ENCODE measurements around the gene KLHL22.
"Not testable (repeated sequence)": the region's sequence is repeated elsewhere in the genome, so short reads cannot be mapped to it uniquely, and the experiment has no call there.

KLHL22 gene, protein sequence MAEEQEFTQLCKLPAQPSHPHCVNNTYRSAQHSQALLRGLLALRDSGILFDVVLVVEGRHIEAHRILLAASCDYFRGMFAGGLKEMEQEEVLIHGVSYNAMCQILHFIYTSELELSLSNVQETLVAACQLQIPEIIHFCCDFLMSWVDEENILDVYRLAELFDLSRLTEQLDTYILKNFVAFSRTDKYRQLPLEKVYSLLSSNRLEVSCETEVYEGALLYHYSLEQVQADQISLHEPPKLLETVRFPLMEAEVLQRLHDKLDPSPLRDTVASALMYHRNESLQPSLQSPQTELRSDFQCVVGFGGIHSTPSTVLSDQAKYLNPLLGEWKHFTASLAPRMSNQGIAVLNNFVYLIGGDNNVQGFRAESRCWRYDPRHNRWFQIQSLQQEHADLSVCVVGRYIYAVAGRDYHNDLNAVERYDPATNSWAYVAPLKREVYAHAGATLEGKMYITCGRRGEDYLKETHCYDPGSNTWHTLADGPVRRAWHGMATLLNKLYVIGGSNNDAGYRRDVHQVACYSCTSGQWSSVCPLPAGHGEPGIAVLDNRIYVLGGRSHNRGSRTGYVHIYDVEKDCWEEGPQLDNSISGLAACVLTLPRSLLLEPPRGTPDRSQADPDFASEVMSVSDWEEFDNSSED

GRCh38 chr22:20494978-20495860 lies at the start of gene KLHL22:
KLHL22 (minus strand) TSS chr22:20495795; CDS start chr22:20489211, 6,584 bp downstream.
- peak; percentile 8 for DNase-seq

GRCh38 chr22:20545318-20545634 lies 49.7 kb upstream of the KLHL22 start:
- not testable (repeated sequence) for DNase-seq

DNA sequence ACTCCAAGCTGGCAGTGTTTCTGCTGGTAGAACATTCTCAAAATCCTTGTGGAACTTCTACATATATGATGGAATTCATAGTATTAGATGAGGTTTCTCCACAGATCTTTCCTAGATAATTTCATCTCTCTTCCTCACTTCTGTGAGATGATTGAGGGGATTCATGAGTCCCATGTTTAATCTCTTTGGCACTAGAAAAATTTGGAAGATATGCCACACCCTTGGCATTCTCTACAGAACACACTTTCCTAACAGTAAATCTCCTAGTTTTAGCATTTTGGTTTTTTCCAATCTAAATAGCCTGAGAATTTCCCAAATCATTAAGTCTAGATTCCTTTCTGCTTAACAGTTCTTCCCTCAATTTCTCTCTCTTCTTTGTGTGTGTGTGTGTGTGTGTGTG lies 47.1 kb upstream of the KLHL22 start:
- DNase-seq = no peak

DNA sequence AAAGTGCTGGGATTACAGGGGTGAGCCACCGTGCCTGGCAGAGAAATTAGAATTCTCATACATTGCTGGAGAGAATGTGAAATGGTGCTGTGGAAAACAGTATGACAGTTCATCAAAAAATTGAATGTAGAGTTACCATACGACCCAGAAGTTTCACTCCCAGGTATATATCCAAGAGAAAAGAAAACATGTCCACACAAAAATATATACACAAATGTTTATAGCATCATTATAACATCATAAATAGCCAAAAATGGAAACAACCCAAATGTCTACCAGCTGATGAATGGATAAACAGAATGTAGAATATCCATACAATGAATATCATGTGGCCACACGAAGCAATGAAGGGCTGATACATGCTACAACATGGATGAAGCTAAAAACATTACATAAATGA lies 46.5 kb upstream of the KLHL22 start:
- DNase-seq = no peak

GRCh38 chr22:20538875-20539274 lies 43.3 kb upstream of the KLHL22 start:
- not testable (repeated sequence) for DNase-seq

GRCh38 chr22:20537983-20538382 lies 42.4 kb upstream of the KLHL22 start:
- DNase-seq = no peak

DNA sequence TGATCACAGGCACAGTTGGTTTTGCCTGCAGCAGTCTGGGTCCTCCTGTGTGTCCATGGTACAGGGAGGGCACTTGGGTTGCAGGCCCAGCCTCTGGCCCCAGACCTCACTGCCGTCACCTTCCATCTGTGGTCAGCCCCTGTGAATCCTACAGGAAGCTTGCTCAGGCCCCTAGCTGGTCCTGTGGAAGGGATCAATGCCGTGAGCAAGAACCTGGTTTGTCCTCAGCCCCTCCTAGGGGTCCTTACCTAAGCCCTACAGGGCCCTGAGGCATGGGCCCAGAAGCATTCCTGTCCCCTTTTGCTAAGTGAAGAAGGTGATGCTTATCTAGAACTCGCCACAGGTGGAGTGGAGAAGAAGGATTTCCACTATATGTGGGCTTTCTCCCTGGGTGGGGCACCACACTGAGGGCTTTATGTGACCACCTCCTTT lies 41.7 kb upstream of the KLHL22 start:
- DNase-seq = no peak

- no peak for DNase-seq
Measured at GRCh38 chr22:20536590-20537324, 41.2 kb upstream of the KLHL22 start.

DNA sequence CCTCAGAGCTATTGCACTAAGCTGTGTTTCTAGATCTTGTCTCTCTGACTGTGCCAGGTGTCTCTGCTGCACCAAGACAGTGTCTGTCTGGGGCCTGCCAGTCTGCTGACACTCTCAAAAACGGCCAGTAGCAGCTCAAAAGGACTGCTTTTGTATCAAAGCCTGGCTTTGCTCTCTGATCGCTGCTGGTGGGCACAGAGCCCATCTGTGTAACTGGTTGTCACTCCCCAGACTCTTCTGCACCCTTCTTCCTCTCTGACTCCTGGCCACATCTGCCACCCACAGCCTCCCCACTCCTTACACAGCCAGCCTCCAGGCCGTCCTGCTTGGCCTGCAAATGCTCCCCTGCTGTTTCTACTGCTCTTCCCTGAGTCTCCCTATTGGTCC lies 38.3 kb upstream of the KLHL22 start:
- no peak for DNase-seq

DNA sequence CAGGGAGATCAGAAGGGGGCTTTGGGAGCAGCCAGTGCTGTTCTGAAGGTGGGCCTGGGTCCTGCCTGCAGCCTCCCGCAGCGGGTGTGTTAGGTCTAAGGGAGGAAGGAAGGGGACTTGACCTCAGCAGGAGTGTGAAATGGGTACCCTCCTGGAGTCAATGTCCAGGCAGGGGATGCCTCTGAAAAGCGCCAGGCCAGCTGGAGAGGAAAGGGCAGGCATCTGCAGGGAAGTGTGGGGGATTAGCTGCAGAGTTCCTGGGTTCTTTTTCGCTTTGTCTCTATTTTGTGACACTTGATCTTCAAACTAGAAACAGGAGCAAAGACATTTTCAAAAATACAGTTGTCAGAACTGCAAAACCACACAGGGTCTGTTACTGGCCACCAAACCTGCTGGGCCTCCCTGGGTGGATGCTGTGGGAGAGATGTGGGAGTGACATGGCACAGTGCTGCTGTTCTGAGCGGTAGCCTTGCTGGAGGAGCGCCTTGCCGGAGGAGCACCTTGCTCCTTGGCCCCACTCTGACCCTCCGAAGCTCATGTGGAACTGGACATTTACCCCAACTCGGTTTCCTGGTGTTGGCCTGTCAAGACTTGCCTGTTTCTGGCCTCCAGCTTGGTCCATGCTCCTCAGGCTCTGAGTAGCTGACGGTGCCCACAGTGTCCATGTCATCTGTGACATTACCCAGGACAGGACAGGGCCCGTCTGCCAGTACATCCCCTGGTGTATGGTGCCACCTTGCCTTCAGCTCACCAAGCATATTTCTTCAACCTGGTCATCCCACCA lies 37.7 kb upstream of the KLHL22 start:
- DNase-seq = no peak

DNA sequence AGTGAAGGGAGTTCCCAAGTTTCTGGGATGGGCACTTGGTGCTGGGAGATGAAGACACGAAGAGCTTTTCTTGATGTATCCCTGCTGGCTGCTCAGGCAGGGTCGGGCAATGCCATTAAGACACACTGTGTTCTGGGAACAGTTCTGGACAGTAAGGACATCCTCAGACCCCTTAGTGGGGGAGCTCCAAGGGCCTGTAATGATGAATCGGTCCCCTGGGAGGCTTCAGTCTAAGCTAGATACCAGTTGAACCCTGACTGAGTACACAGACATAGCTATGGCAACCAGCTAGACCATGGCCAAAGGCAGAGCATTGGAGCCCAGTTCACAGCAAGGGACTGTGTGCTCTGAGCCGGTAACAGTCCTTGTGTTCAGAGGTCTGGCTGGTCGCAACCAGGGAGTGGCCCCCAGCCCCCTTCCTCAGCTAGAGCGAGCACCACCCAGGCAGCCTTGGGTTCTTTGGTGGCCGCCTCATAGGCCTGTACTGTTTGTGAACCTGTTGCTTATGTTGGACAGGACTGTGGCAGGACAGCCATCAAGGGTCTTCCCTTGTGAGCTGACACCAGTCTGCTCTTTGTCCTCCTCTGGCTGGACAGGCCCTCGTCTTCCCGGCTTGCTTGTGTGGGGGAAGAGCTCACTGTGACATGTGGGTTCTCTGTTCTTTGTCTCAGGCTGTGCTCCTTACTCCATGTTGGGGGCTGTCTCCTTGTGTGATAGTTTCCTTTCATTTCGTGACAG lies 36.8 kb upstream of the KLHL22 start:
- DNase-seq = peak; percentile 21

DNA sequence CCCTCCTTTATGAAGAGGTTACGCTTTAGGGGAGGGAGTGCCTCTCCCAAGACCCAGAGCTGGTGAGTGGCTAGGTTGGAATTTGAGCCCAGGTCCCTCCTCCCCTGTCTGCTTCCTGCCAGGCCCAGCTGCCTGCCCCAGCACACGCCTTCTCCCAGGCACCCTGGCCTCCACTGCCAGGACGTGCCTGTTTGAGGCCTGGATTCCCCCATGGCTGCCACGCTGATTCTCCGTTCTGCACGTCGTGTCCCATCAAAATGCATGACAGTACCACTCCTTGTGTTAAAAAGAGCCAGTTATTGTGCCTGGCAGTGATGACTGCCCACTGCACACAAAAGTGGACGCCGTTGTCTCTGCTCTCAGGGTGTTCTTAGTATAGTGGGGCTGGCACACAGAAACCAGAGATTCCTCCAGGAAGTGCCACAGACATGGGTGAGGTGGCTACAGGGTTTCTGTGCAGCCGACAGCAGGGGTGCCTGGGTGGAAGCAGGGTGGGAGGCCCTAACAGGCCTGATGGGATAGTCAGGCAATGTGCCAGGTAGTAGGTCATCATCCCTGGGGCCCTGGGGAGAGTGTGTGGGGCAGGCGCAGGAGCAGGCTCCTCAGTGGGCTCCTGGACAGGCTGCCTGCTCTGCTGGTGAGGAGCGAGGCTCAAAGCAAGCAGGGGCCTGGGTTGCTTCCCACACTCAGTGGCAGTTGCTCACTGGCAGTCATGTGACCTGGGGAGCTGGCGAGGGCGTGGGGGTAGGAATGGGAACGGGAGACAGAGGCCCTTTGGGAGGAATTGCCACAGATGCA lies 36.0 kb upstream of the KLHL22 start:
- DNase-seq = peak; percentile 91

- no peak for DNase-seq
Measured at GRCh38 chr22:20531154-20531403, 35.5 kb upstream of the KLHL22 start.

DNA sequence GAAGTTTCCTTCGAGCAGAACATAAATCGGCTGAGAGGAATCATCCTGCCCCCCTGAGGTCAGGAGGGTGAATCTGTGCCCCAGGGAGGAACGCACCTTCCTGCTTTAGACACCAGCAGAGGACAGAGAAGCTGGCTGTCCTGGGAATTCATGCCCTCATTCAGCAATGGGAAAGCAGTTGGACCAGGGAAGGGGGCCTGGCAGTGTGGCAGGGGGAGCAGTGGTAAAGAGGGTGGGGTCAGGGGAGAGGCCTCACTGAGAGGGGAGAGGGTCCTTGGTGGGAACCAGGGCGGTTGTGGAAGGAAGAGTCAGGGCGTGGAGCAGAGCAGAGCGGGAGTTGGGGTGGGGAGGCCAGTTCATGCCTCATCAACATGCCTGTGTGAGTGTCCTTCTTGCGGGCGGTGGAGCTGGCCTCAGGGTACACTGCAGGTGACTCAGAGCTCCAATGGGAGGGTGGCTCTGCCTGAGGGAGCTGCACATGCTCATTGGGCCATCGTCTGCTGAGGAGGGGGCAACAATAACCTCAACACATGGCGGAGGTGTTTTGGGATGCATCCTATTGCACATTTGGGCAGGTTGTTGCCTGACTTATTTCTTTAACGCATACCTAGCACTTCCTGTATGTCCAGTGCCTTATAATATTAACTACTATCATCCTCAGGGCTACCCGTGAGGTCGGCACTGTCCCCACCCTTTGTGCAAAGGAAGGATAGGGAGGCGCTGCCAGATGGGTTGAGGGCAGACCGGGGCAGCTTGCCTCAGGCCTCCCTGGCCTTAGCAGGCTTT lies 35.0 kb upstream of the KLHL22 start:
- peak; percentile 88 for DNase-seq

- DNase-seq = no peak
Measured at GRCh38 chr22:20528405-20528978, 32.9 kb upstream of the KLHL22 start.

GRCh38 chr22:20526628-20527355 lies 31.2 kb upstream of the KLHL22 start:
- DNase-seq = peak; percentile 85

DNA sequence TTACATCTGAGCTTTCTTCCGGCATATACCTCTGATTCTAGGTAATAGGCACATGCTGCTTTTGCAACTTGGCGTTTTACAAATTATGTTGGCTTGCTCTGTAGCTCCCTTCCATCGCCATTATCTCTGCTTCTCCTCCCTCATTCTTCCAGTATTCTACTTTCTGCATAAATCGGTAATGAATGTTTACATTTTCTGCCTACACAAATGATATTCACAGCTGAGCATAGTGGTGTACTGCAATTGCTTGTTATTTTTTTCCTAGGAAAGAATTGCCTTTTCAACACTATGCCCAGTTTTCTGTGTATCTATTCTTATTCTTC lies 30.7 kb upstream of the KLHL22 start:
- no peak for DNase-seq

GRCh38 chr22:20525048-20525447 lies 29.5 kb upstream of the KLHL22 start:
- DNase-seq = no peak

- peak; percentile 94 for DNase-seq
Measured at GRCh38 chr22:20524004-20524481, 28.4 kb upstream of the KLHL22 start.
